Right cardiac atrium (tissue), 5 donors: ENCODE results near the gene DDX54. TPM values are rescaled to one million over a fixed set of nuclear protein-coding genes. Genes with fewer than 3 reads are reported as not detected.

Experiments
- ATAC-seq, 2 donors: fragments of 200-7000 bp; cut with Tn5 transposase; one replicate each; pipeline versions ENCODE4 v1.8.0 to v1.9.1; 2020; ENCODE audit warnings: moderate library complexity in 2 of 2, mild to moderate bottlenecking in 1 of 2
- DNase-seq, 3 donors: peaks; one replicate each; pipeline ENCODE4 v3.0.0-alpha.2; 2020
- H3K27ac ChIP-seq: one replicate; pipeline ENCODE4 v1.5.1; 2013; ENCODE audit warnings: mild to moderate bottlenecking, low read length, control low read depth, moderate library complexity
- H3K27me3 ChIP-seq: one replicate; pipeline ENCODE4 v1.6.1; 2013; ENCODE audit not compliant: control insufficient read depth, insufficient read depth
- H3K4me1 ChIP-seq: one replicate; pipeline ENCODE4 v1.6.1; 2013; ENCODE audit warnings: low read length; ENCODE audit not compliant: control insufficient read depth, insufficient read depth
- H3K4me3 ChIP-seq: one replicate; pipeline ENCODE4 v1.5.1; 2013; ENCODE audit warnings: low read length, control low read depth
- H3K9me3 ChIP-seq: one replicate; pipeline ENCODE4 v1.6.1; 2013; ENCODE audit warnings: low read length; ENCODE audit not compliant: control insufficient read depth
- WGBS: extraction: QIAGEN DNeasy Blood & Tissue Kit; methylation state at CpG from one replicate; pipeline ENCODE4 v1.1.7; 2013; 5-methylcytosine and 5-hydroxymethylcytosine counted together
- intact Hi-C, 4 donors: fragments of 100-400 bp; cut with DNase I; formaldehyde crosslinking; loops; one replicate each; pipeline versions ENCODE4 v1.11.0 to v1.14.0; 2022 to 2023
- polyA plus RNA-seq: library from polyadenylated mRNA; stranded (reverse); fragments of 200-250 nt; gene quantifications from one replicate; pipeline ENCODE4 v1.2.3, GENCODE V29; 2013
- total RNA-seq, 4 donors: library from RNA; stranded (reverse); fragmentation: NEBNext Ultra II Directional; extraction: Animal tissue kit (Norgen Biotek cat#: 25700); gene quantifications; one replicate each; pipeline ENCODE4 v1.2.1, GENCODE V29; 2021
- donor health status: healthy with polysubstance abuse.
- donor health status: DM: no; HTN: yes; CAD: no.
- donor health status: DM: no; HTN: no; CAD: no.
- donor health status: DM: no; HTN: yes; CAD: no; lungs with severe emphysema.
- donor health status: DM: yes; HTN: yes; CAD: no.

DDX54 gene
- total and polyA plus RNA-seq, 5 donors, result 17.2 to 36.1 (median 29.2) TPM

DNA sequence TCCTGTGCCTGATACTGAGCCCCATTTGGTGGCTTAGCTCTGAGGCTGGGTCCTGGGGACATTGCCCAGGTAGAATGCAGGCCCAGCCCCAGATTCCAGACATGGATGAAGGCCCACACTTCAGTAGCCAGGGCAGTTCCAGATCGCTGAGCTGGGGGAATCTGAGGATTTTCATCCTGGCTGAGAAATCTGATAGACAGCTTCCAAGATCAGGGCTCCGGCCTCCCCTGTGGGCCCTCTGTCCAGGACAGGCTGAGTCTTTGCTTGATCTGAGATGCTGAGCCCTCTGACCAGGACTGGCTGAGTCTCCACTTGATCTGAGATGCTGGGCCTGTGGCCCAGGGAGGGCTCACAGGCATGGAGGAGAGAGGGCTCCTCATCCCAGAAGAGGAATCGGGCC is 46.5 kb downstream of the DDX54 start:
- intact Hi-C loops, result no loop called here

DNA sequence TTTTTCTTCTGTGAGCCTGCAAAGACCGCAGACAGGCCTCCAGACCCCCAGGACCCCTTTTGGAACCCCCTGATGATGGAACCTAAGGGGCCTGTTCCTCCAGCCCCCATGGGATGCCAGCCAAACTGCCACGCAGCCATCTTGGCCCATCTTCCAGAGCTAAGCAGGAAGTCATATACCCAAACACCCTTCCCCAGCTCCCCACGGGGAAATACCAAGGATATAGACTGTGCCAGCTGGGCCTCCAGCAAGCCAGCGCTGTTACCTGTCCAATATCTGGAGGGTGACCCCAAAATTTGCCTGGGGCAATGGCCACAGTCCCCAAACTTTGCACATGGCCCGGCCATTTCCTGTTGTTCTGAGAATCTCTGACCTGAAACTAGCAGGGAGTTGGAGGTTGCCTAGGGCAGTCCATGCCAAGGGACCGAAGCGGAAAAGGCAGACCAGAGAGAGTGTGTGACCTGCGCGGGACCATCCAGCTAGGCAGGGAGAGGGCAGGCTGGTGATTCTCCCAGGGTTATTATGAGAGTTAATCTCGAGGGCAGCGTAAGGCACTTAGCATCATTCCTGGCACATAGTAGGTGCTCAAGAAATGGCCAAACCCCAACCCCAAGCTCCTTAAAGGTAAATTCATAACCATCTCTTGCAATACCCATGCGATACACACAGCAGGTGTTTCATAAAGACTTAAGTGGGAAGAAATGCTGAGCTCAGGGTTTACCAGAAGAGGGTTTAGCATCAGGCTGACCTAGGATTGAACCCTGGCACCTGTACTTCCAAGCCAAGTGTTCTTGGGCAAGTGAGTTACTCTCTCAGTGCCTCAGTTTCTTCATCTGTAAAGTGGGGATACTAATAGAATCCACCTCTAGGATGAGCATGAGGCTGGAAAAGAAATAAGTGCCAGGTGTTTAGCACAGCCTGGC is 47.2 kb downstream of the DDX54 start:
- no peak for ATAC-seq
- intact Hi-C loops, result no loop called here
- H3K4me1 ChIP-seq, result no peaks in the 10 kb centered on the region
- no peaks in the 10 kb centered on the region for H3K27me3 ChIP-seq
- H3K27ac ChIP-seq, result no peak overlapping the region
- no peak for DNase-seq
- no peak overlapping the region for H3K4me3 ChIP-seq
- no peaks in the 10 kb centered on the region for H3K9me3 ChIP-seq
- 82% methylated on average over 12 of the region's 12 CpGs for WGBS

More for the DNA sequence above, 46.5 kb downstream of the DDX54 start:
- Histone ChIP-seq H3K4me1 (no peaks in the 10 kb centered on the region), H3K27me3 (no peaks in the 10 kb centered on the region), H3K9me3 (no peaks in the 10 kb centered on the region), H3K4me3 (no peak overlapping the region), H3K27ac (no peak overlapping the region)
- ATAC-seq (no peak), DNase-seq (no peak)
- WGBS, result 70% methylated on average over 3 of the region's 3 CpGs

- Histone ChIP-seq H3K4me1 (no peaks in the 10 kb centered on the region), H3K4me3 (no peak overlapping the region), H3K9me3 (no peaks in the 10 kb centered on the region), H3K27ac (no peak overlapping the region), H3K27me3 (no peaks in the 10 kb centered on the region)
- WGBS, result 81% methylated on average over 6 of the region's 6 CpGs
- DNase-seq, result no peak
- intact Hi-C loops, result no loop called here
- no peak for ATAC-seq
These were observed 48.2 kb downstream of the DDX54 start for GRCh38 chr12:113136990-113137511.

DNA sequence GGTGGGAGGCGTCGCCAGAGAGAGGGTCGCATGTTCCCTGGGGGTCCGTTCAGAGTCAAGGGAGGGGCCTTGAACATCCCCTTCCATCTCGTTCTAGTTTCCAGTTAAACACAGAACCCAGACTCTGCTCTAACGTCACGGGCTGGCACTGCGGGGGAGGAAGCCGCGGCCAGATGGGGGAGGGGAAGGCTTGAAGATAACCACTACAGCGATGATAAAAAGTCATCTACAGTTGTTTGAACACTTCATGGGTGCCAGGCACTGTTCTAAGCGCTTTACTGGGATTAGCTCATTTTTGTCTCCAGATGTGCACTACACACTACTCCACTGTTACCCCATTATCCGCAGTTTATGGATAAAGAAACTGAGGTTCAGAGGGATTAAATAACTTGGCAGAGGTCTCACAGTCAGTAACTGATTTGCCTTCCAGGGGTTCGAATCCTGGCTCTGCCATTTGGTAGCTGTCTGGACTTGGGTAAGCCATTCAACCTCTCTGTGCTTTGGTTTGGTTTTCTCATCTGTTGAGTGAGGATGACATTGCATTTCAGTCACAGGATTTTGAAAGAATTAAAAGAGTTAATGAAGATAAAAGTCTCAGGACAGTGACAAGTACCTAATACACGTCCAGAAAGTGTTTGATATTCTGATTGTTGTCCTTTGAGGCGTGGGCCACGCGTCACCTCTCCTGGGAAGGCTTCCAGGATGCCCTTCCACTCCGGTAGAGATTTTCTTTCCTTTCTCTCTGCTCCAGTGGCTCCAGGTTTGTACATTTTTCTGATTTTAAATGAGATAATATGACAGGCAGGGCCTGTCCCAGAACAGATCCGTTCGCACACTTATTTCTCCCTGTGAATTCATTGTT is 48.9 kb downstream of the DDX54 start:
- DNase-seq (no peak), ATAC-seq (no peak)
- Histone ChIP-seq H3K4me1 (no peaks in the 10 kb centered on the region), H3K4me3 (no peak overlapping the region), H3K27ac (no peak overlapping the region), H3K9me3 (no peaks in the 10 kb centered on the region), H3K27me3 (no peaks in the 10 kb centered on the region)
- WGBS, result 31% methylated on average over 21 of the region's 21 CpGs
- intact Hi-C loops, result no loop called here

DNA sequence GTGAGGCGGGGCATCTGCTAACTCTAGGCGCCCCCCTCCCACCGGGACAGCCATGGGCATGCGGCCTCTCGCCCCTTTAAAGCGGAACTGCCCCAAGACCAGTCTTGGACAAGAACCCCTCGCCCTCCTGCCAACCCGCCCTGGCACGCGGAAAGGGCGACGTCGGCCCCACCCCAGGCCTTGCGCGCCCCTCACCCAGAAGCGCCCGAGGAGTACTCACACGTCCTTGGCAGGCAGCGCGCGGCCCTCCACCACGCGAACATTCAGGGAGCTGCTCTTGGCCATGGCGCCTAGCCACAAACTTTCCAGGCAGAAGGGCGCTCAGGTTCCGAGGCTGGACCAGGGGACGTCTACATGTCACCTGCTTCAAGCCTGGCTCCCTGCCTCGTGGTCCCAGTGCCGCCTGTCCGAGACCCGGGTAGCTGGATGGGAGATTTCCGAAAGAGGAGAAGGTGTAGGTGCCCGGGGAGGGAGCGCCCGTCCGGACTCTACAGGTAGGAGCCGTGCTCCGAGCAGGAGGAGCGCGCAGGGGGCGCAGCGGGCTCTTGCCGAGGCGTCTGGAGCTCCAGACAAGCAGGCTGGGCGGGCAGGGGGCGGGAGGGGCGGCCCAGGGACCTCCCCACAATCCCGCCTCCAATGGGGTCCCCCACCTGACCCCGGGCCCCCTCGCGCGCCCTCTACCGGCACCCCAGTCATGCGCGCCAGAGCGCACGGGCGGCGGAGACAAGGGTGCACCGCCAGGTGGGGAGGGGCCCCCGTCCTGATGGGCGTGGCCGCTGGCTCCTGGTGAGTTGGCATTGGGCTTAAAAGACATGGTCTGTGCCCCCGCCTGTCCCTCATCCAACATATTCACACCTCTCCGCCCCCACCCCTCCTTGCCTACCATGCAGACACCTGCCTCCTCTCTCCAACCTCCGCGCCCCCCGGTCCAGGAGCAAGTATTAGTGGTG is 49.8 kb downstream of the DDX54 start, which contains the start of gene RASAL1:
RASAL1 (minus strand) TSS at position 584 of the 950 bp plus-strand sequence; CDS start at position 285, 299 bp downstream.
- Histone ChIP-seq H3K4me1 (no peaks in the 10 kb centered on the region), H3K4me3 (no peak within 1 kb of the TSS), H3K27me3 (no peaks in the 10 kb centered on the region), H3K27ac (no peak within 1 kb of the TSS), H3K9me3 (no peaks in the 10 kb centered on the region)
- intact Hi-C loops, result no loop called here
- DNase-seq (peak in 1 of 3 donors; percentile 57), ATAC-seq (no peak)
- WGBS, result 5% methylated on average over 68 of the region's 68 CpGs

GRCh38 chr12:113134521-113134951 is 50.7 kb downstream of the DDX54 start:
- 60% methylated on average over 6 of the region's 6 CpGs for WGBS
- H3K4me1 ChIP-seq, result no peaks in the 10 kb centered on the region
- no peaks in the 10 kb centered on the region for H3K27me3 ChIP-seq
- H3K27ac ChIP-seq, result no peak overlapping the region
- intact Hi-C loops, result no loop called here
- H3K4me3 ChIP-seq, result no peak overlapping the region
- H3K9me3 ChIP-seq, result no peaks in the 10 kb centered on the region
- no peak for ATAC-seq
- DNase-seq, result no peak

GRCh38 chr12:113134071-113134470 is 51.2 kb downstream of the DDX54 start:
- no peak overlapping the region for H3K27ac ChIP-seq
- no peaks in the 10 kb centered on the region for H3K9me3 ChIP-seq
- ATAC-seq, result no peak
- H3K4me1 ChIP-seq, result no peaks in the 10 kb centered on the region
- intact Hi-C loops, result no loop called here
- no peak overlapping the region for H3K4me3 ChIP-seq
- 81% methylated on average over 2 of the region's 2 CpGs for WGBS
- no peak for DNase-seq
- no peaks in the 10 kb centered on the region for H3K27me3 ChIP-seq

GRCh38 chr12:113133666-113134065 is 51.6 kb downstream of the DDX54 start:
- Histone ChIP-seq H3K9me3 (no peaks in the 10 kb centered on the region), H3K4me3 (no peak overlapping the region), H3K27me3 (no peaks in the 10 kb centered on the region), H3K4me1 (no peaks in the 10 kb centered on the region), H3K27ac (no peak overlapping the region)
- ATAC-seq (no peak), DNase-seq (no peak)
- WGBS, result 65% methylated on average over 3 of the region's 3 CpGs
- intact Hi-C loops, result no loop called here

- ATAC-seq (no peak), DNase-seq (no peak)
- Histone ChIP-seq H3K27me3 (no peaks in the 10 kb centered on the region), H3K4me1 (no peaks in the 10 kb centered on the region), H3K4me3 (no peak overlapping the region), H3K27ac (no peak overlapping the region), H3K9me3 (no peaks in the 10 kb centered on the region)
- intact Hi-C loops, result no loop called here
- WGBS, result 38% methylated on average over 6 of the region's 6 CpGs
These were observed 52.2 kb downstream of the DDX54 start for GRCh38 chr12:113133036-113133435.

GRCh38 chr12:113131556-113131955 is 53.7 kb downstream of the DDX54 start:
- DNase-seq (no peak), ATAC-seq (no peak)
- H3K4me1 ChIP-seq, result no peaks in the 10 kb centered on the region
- H3K27ac ChIP-seq, result no peak overlapping the region
- H3K9me3 ChIP-seq, result no peaks in the 10 kb centered on the region
- intact Hi-C loops, result no loop called here
- no peaks in the 10 kb centered on the region for H3K27me3 ChIP-seq
- H3K4me3 ChIP-seq, result no peak overlapping the region
- WGBS, result 71% methylated on average over 1 of the region's 1 CpG
